Loucy (cell line): ENCODE results near the gene PTPRC.

ENCODE experiments used
- H2AFZ ChIP-seq: fragments of 200-600 bp; sonication (generic); 2 replicates; pipeline ENCODE4 v1.6.0; 2016; ENCODE audit warnings: antibody characterized with exemption, mild to moderate bottlenecking, low read length, moderate library complexity
- H3F3A ChIP-seq: fragments of 200-600 bp; 2 replicates; pipeline ENCODE4 v1.6.0; 2016; ENCODE audit warnings: antibody characterized with exemption, low read depth, mild to moderate bottlenecking
- H3K27me3 ChIP-seq: fragments of 200-600 bp; sonication (generic); 2 replicates; pipeline ENCODE4 v1.6.1; 2014; ENCODE audit warnings: low read length, mild to moderate bottlenecking; ENCODE audit not compliant: insufficient read depth, poor library complexity, severe bottlenecking
- H3K36me3 ChIP-seq: fragments of 200-600 bp; sonication (generic); 2 replicates; pipeline ENCODE4 v1.6.1; 2016; ENCODE audit warnings: low read length; ENCODE audit not compliant: insufficient read depth
- H3K4me1 ChIP-seq: fragments of 200-600 bp; sonication (generic); 2 replicates; pipeline ENCODE4 v1.5.1; 2014; ENCODE audit warnings: low read length, mild to moderate bottlenecking; ENCODE audit not compliant: insufficient read depth, poor library complexity, severe bottlenecking
- H3K4me2 ChIP-seq: fragments of 200-600 bp; sonication (generic); 2 replicates; pipeline ENCODE4 v1.6.0; 2014; ENCODE audit warnings: antibody characterized with exemption, low read length, low read depth, mild to moderate bottlenecking; ENCODE audit not compliant: poor library complexity, severe bottlenecking
- H3K4me3 ChIP-seq: fragments of 200-600 bp; sonication (generic); 2 replicates; pipeline ENCODE4 v1.5.1; 2014; ENCODE audit warnings: low read length, mild to moderate bottlenecking, mixed read lengths; ENCODE audit not compliant: poor library complexity, severe bottlenecking
- H3K79me2 ChIP-seq: fragments of 200-600 bp; sonication (generic); 2 replicates; pipeline ENCODE4 v1.6.1; 2014; ENCODE audit warnings: low read length; ENCODE audit not compliant: insufficient read depth
- H3K9ac ChIP-seq: fragments of 200-600 bp; sonication (generic); 2 replicates; pipeline ENCODE4 v1.6.0; 2014; ENCODE audit warnings: mild to moderate bottlenecking, low read depth, low read length, moderate library complexity; ENCODE audit not compliant: poor library complexity, severe bottlenecking
- H3K9me2 ChIP-seq: fragments of 200-600 bp; sonication (generic); replicated peaks from 2 replicates; pipeline ENCODE4 v1.6.1; 2016; ENCODE audit warnings: low read depth, low read length, mixed read lengths
- H3K9me3 ChIP-seq: fragments of 200-600 bp; sonication (generic); 2 replicates; pipeline ENCODE4 v1.6.1; 2014; ENCODE audit warnings: mild to moderate bottlenecking, antibody characterized with exemption, low read length, low read depth; ENCODE audit not compliant: insufficient read depth
- H4K20me1 ChIP-seq: fragments of 200-600 bp; sonication (generic); 2 replicates; pipeline ENCODE4 v1.6.0; 2014; ENCODE audit warnings: antibody characterized with exemption, low read length, mild to moderate bottlenecking; ENCODE audit not compliant: insufficient read depth, poor library complexity, severe bottlenecking
- CTCF ChIP-seq: fragments of 200-600 bp; sonication (generic); conservative IDR thresholded peaks from 2 replicates; pipeline ENCODE4 v1.5.1; 2014; ENCODE audit warnings: mild to moderate bottlenecking, antibody characterized with exemption, low read length
- EZH2phosphoT487 ChIP-seq: fragments of 200-600 bp; IDR thresholded peaks from 2 replicates; pipeline ENCODE4 v1.6.1; 2018; ENCODE audit warnings: antibody characterized with exemption, mild to moderate bottlenecking, moderate library complexity, borderline replicate concordance

PTPRC gene

GRCh38 chr1:198678301-198678836 lies 39.5 kb downstream of the PTPRC start:
- no peak overlapping the region for H2AFZ ChIP-seq
- no peaks in the 10 kb centered on the region for H3K9me2 ChIP-seq
- no peak for TF ChIP-seq EZH2phosphoT487
- no peak for TF ChIP-seq CTCF
- H3K4me1 ChIP-seq, result peaks cover 93% of the 10 kb centered on the region
- H3K36me3 ChIP-seq, result peaks cover 36% of the 10 kb centered on the region; the same call in 1 of the 2 replicates
- peaks cover 10% of the 10 kb centered on the region for H4K20me1 ChIP-seq
- no peak overlapping the region for H3K4me3 ChIP-seq
- peak overlapping the region; percentile 65 for H3K4me2 ChIP-seq
- peak overlapping the region; percentile 37 for H3K9ac ChIP-seq
- no peaks in the 10 kb centered on the region for H3K27me3 ChIP-seq
- H3F3A ChIP-seq, result peaks cover 41% of the 10 kb centered on the region
- H3K79me2 ChIP-seq, result peaks cover 89% of the 10 kb centered on the region
- H3K9me3 ChIP-seq, result no peaks in the 10 kb centered on the region

- Histone ChIP-seq H3K4me1 (peaks cover 93% of the 10 kb centered on the region), H2AFZ (no peak overlapping the region), H3K9ac (peak overlapping the region; percentile 37), H3K9me2 (no peaks in the 10 kb centered on the region), H3F3A (peaks cover 46% of the 10 kb centered on the region), H3K4me2 (peak overlapping the region; percentile 65), H3K9me3 (no peaks in the 10 kb centered on the region), H3K27me3 (no peaks in the 10 kb centered on the region), H3K4me3 (no peak overlapping the region), H3K36me3 (peaks cover 37% of the 10 kb centered on the region; the same call in 1 of the 2 replicates), H4K20me1 (peaks cover 16% of the 10 kb centered on the region), H3K79me2 (peaks cover 89% of the 10 kb centered on the region)
- TF ChIP-seq EZH2phosphoT487, result no peak
- no peak for TF ChIP-seq CTCF
Measured at GRCh38 chr1:198678901-198679329, 40.1 kb downstream of the PTPRC start.

GRCh38 chr1:198679535-198680173 lies 40.8 kb downstream of the PTPRC start:
- Histone ChIP-seq H3K79me2 (peaks cover 89% of the 10 kb centered on the region), H3K27me3 (no peaks in the 10 kb centered on the region), H3K4me3 (peak overlapping the region; percentile 68), H3K9ac (peak overlapping the region; percentile 70), H3K4me1 (peaks cover 95% of the 10 kb centered on the region), H3K36me3 (peaks cover 34% of the 10 kb centered on the region; the same call in 1 of the 2 replicates), H2AFZ (no peak overlapping the region), H3K9me3 (no peaks in the 10 kb centered on the region), H3F3A (peaks cover 46% of the 10 kb centered on the region), H3K4me2 (peak overlapping the region; percentile 92), H4K20me1 (peaks cover 23% of the 10 kb centered on the region), H3K9me2 (no peaks in the 10 kb centered on the region)
- no peak for TF ChIP-seq EZH2phosphoT487
